GM15510 (cell line): ENCODE data around the gene PRAMEF5.
"Not testable (repeated sequence)": the region's sequence is repeated elsewhere in the genome, so short reads cannot be mapped to it uniquely, and the experiment has no call there.

Experiments
- POLR2A ChIP-seq: IDR thresholded peaks from 3 replicates; pipeline ENCODE4 v1.6.1; 2011; ENCODE audit warnings: borderline replicate concordance; ENCODE audit not compliant: insufficient read length; ENCODE audit errors: extremely low read depth

PRAMEF5 gene

GRCh38 chr1:13253898-13254297, at the start of gene PRAMEF5:
PRAMEF5 (plus strand) TSS chr1:13254198; CDS start chr1:13259269, 5,071 bp downstream.
- TF ChIP-seq POLR2A: not testable (repeated sequence)

GRCh38 chr1:13224480-13225060, 29.4 kb upstream of the PRAMEF5 start:
- no peak for TF ChIP-seq POLR2A

GRCh38 chr1:13225675-13226204, 28.3 kb upstream of the PRAMEF5 start, which contains the start of gene PRAMEF18:
PRAMEF18 (minus strand) TSS chr1:13226154; CDS start chr1:13226106, 48 bp downstream.
- TF ChIP-seq POLR2A: not testable (repeated sequence)

GRCh38 chr1:13228343-13228781, 25.6 kb upstream of the PRAMEF5 start:
- no peak for TF ChIP-seq POLR2A

- not testable (repeated sequence) for TF ChIP-seq POLR2A
These were observed 31.0 kb downstream of the PRAMEF5 start, which contains the start of gene PRAMEF8 for GRCh38 chr1:13285037-13285436. PRAMEF8 (minus strand) TSS chr1:13285137; CDS start chr1:13284091, 1,046 bp downstream.

- TF ChIP-seq POLR2A: not testable (repeated sequence)
These were observed 49.2 kb downstream of the PRAMEF5 start, which contains the start of gene PRAMEF33 for GRCh38 chr1:13303239-13303638. PRAMEF33 (plus strand) TSS chr1:13303539; CDS start chr1:13305955, 2,416 bp downstream.
